A673 (cell line): ENCODE data around the gene BNIPL.

Source experiments
- EZH2 ChIP-seq: fragments of 200-600 bp; sonication (generic); IDR thresholded peaks from 2 replicates; pipeline ENCODE4 v1.6.1; 2017; ENCODE audit warnings: borderline replicate concordance, low read depth, mild to moderate bottlenecking, mixed read lengths, antibody characterized with exemption, low read length; ENCODE audit not compliant: poor library complexity, severe bottlenecking
- TF ChIP-seq, protein P1 (sequence below): fragments of 300-800, 200-600 bp; sonication (generic); conservative IDR thresholded peaks from 2 replicates; pipeline ENCODE4 v1.5.1; 2017; ENCODE audit warnings: low read depth, mild to moderate bottlenecking, antibody characterized with exemption, low read length, moderate library complexity, mixed read lengths

DNA sequence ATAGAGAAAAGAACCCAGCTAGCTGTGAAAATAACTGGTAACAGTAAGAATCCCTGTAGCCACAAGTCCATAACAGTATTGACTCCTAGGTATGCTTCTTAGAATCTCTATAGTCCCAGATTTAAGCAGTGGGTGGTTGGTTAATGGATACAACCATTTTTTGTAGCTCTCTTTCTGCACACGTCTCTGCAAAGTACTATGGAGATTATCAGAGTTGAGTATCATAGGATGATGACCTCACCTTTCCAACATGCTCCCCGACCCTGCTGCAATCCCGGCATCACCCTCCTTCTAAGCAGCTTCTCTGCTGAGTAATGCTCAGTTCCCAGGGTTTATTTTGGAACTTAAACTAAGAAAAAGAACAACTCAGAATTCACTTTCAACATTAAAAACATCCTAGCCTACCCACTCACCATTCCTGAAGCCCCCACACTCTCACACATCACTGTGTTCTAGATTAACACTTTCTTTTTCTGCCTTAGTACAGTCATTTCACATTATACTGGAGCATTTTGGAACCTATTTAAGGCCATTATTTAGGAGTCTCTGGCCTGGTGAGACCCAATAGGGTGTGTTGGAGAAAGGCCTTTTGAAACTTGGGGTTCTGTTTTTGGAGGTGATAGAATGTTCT, 26.5 kb downstream of the BNIPL start:
- TF ChIP-seq, protein P1, sequence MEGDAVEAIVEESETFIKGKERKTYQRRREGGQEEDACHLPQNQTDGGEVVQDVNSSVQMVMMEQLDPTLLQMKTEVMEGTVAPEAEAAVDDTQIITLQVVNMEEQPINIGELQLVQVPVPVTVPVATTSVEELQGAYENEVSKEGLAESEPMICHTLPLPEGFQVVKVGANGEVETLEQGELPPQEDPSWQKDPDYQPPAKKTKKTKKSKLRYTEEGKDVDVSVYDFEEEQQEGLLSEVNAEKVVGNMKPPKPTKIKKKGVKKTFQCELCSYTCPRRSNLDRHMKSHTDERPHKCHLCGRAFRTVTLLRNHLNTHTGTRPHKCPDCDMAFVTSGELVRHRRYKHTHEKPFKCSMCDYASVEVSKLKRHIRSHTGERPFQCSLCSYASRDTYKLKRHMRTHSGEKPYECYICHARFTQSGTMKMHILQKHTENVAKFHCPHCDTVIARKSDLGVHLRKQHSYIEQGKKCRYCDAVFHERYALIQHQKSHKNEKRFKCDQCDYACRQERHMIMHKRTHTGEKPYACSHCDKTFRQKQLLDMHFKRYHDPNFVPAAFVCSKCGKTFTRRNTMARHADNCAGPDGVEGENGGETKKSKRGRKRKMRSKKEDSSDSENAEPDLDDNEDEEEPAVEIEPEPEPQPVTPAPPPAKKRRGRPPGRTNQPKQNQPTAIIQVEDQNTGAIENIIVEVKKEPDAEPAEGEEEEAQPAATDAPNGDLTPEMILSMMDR: no peak
- TF ChIP-seq EZH2: no peak
